Panc1 (cell line): ENCODE measurements around the gene FAAP100.
A peak's percentile ranks its signal among the peaks of the same experiment; 100 is the strongest.

Experiments used
- CTCF ChIP-seq: fragments of 450-650 bp; IDR thresholded peaks from 2 replicates; pipeline ENCODE4 v1.5.1; 2017; ENCODE audit warnings: mild to moderate bottlenecking
- POLR2AphosphoS5 ChIP-seq: IDR thresholded peaks from 2 replicates; pipeline ENCODE4 v1.6.1; 2012; ENCODE audit warnings: mild to moderate bottlenecking, low read depth, low read length, moderate library complexity

DNA sequence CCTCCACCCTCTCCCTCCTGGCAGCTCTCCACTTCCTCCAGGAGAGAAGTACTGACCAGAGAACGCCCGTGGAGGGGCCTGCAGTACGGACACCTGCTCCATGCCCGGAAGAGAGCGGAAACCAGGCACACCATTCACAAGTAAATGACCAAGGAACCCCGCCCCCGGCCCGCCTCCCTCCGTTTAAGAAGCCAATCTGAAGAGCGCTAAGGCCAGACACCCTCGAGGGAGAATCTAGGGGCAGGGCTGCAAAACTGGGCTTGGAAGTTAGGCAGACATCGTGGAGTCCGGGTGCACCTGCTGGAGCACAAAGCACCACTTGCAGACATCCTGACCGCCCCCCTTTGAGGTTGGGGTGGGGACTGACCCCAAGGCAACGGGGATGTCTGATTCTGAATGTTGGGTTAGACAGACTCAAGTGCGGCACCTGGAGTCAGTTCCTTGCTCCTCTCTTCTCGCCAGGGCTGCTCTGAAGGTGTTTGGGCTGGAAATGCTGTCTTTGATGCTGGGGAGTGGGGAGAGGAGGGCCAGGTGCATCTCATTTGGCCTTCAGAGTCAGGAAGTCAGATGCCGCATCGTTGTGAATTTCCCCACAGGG, 964 bp upstream of the FAAP100 start:
- TF ChIP-seq POLR2AphosphoS5 (peak; percentile 88), CTCF (no peak)
